Activated CD4-positive, alpha-beta T cell treated with anti-CD3 and anti-CD28 coated beads for 48 hours (primary cell): ENCODE results near the gene ARPIN.
A peak's percentile ranks its signal among the peaks of the same experiment; 100 is the strongest.
"Not testable (repeated sequence)": the region's sequence is repeated elsewhere in the genome, so short reads cannot be mapped to it uniquely, and the experiment has no call there.

ENCODE experiments used
- DNase-seq: peaks from one replicate; pipeline ENCODE4 v3.0.0-alpha.2; 2020

Gene ARPIN

GRCh38 chr15:89912674-89913396 lies at the start of gene ARPIN:
ARPIN (minus strand) TSS chr15:89912952; CDS start chr15:89912835, 117 bp downstream.
- DNase-seq, result peak; percentile 17

GRCh38 chr15:89958107-89958805 lies 45.5 kb upstream of the ARPIN start:
- DNase-seq, result no peak

- not testable (repeated sequence) for DNase-seq
These were observed 42.8 kb upstream of the ARPIN start for GRCh38 chr15:89955449-89955998.

GRCh38 chr15:89954541-89954940 lies 41.8 kb upstream of the ARPIN start:
- DNase-seq, result no peak

GRCh38 chr15:89948796-89949195 lies 36.0 kb upstream of the ARPIN start:
- no peak for DNase-seq

DNA sequence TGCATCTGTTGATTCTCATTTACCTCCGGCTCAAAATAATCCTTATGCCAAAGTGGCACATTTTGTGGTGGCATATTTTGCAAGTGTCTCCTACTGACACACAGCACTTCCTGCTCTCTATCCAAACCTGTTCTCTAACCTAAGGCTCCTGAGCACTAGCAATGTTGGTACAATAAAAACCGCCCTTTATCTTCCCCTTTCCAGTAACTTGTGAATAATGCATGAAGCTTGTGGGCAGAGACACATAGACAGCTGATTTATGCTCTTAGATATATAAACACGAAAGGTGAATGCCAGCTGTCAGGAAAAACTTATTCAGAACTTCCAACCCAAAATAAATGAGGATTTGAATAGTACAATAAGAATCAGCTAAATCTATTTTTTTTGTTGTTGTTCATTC lies 34.6 kb upstream of the ARPIN start:
- no peak for DNase-seq

DNA sequence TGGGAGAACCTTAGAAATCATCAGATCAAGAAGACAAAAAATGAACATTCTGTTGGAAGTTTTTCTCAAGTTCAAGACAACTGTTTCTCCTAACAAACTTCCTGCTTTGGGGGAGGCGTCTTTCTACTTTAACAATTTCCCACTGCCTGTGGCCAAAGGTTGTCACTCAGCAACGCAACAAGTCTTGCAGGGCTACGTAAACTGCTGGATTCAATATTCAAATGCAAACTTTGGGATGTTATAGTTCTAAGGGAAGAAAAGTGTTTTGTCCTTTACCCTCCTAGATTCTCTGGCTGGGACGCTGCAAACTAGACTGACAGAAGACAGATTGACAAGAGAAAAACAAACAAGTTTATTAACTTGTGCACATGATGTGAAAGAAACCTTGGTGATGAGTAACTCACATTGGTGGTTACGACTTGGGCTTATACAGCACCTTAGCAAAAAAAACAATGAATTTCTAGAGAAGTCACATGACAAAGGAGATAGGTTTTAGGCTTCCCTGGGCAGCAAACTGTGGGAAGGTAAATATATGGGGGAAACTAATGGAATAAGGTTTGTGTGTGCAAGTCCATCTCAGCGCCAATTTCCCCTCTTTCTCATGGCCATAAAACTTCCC lies 34.0 kb upstream of the ARPIN start:
- no peak for DNase-seq

DNA sequence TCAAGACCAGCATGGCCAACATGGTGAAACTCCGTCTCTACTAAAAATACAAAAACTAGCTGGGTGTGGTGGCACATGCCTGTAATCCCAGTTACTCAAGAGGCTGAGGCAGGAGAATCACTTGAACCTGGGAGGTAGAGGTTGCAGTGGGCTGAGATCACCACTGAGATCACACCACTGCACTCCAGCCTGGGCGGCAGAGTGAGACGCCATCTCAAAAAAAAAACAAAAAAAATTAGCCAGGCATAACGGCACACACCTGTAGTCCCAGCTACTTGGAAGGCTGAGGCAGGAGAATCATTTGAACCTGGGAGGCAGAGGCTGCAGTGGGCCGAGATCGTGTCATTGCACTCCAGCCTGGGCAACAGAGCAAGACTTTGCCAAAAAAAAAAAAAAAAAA lies 31.0 kb upstream of the ARPIN start:
- DNase-seq, result not testable (repeated sequence)

DNA sequence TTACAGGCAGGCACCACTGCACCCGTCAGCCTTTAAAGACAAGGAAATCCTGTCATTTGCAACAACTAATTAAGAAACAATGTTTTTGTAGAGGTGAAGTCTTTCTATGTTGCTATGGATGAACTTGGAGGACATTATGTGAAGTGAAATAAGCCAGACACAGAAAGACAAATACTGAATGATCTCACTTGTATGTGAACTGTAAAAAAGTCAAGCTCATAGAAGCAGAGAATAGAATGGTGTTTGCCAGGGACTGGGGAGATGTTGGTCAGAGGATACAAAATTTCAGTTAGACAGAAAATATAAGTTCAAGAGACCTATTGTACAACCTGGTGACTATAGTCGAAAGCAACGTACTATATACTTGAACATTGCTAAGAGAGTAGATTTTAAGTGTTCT lies 27.2 kb upstream of the ARPIN start:
- DNase-seq, result no peak

- not testable (repeated sequence) for DNase-seq
These were observed 26.6 kb upstream of the ARPIN start for GRCh38 chr15:89939377-89939776.

DNA sequence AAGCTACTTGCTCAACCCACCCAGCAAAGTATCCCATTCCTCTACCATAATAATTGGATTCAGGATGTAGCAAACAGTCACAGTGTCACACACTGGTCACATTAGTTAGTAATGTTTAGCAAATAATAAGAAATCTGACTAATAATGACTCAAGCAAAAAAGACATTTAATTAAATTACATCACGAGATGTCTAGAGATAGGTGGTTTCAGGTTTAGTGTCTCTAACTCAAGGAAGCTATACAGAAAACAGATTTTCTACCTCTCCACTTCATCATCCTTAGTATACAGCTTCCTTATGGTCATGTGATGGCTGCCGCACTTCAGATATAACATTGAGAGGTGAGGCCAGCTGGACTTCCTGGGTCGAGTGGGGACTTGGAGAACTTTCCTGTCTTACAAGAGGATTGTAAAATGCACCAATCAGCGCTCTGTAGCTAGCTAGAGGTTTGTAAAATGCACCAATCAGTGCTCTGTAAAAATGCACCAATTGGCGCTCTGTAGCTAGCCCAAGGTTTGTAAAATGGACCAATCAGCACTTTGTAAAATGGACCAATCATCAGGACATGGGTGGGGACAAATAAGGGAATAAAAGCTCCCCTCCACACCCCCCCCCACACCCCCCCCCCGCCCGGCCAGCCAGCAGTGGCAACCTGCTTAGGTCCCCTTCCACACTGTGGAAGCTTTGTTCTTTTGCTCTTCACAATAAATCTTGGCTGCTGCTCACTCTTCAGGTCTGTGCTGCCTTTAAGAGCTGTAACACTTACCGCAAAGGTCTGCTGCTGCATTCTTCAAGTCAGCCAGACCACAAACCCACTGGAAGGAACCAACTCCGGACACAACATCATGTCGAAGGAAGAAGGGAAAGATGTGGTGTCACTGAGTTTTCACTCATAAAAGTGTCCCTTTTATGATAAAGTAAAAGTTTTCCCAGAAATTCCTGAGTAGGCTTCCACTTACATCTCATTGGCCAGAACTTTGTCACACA lies 24.9 kb upstream of the ARPIN start:
- DNase-seq, result no peak

DNA sequence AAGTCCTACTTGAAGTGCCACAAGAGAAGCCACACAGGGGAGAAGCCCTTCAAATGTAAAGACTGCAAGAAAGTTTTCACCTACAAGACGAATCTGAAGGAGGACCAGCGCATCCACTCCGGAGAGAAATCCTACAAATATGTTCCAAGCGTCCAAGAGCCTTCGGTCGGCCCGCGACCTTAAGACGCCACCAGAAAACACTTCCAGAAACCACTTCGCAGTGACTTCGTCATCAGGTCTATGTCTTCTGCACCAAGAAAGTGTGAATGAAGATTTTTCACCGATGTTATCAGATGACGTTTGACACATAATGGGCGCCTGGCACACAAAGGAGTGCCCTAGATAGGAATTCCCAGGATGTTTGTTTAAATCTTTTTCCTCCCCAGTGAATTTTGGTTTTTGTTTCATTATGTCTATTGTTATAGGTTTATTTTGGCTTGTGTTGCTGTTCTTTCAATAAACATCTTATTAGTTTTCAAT lies 24.1 kb upstream of the ARPIN start:
- no peak for DNase-seq

- DNase-seq, result peak; percentile 18
These were observed 23.5 kb upstream of the ARPIN start for GRCh38 chr15:89936051-89936785.

DNA sequence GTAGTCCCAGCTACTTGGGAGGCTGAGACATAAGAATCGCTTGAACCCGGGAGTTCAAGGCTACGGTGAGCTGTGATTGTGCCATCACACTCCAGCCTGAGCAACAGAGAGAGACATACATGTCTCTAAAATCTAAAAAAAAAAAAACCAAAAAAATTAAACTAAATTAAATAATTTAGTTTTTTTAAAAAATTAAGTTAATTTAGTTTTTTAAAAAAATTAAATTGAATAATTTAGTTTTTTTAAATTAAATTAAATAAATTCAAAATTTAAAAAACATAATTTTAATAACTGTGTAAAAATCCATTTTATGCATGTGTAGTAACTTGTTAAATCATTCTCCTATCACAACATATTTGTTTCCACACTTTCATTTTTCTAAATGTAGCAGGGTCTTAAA lies 20.1 kb upstream of the ARPIN start:
- DNase-seq, result no peak

GRCh38 chr15:89928421-89928820 lies 15.7 kb upstream of the ARPIN start:
- DNase-seq, result no peak

- no peak for DNase-seq
These were observed 13.4 kb upstream of the ARPIN start for GRCh38 chr15:89926158-89926557.

DNA sequence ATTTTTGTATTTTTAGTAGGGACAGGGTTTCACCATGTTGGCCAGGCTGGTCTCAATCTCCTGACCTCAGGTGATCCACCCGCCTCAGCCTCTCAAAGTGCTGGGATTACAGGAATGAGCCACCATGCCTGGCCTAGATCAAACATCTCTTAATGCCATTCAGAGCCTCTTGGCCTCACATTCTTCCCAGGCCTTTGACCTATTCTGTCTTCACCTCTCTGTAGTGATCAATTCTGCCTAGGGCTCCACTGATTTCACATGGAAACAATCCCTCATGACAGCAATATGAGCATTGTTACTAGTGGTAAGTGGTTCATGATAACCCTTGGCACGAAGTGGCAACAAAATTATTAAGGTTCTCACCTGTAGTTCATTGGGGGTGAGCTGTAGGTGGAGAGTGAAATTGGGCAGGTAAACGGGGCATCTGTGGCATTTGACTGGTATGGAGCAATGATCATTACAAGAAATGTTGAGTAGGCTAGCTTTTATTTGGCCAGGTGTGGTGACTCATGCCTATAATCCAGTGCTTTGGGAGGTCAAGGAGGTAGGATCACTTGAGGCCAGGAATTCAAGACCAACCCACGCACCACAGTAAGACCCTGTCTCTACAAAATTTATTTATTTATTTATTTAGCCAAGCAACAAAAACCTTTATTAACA lies 4.8 kb upstream of the ARPIN start:
- no peak for DNase-seq

GRCh38 chr15:89916660-89917059 lies 3.9 kb upstream of the ARPIN start:
- no peak for DNase-seq

GRCh38 chr15:89912145-89912673 lies 543 bp downstream of the ARPIN start:
- DNase-seq, result no peak

DNA sequence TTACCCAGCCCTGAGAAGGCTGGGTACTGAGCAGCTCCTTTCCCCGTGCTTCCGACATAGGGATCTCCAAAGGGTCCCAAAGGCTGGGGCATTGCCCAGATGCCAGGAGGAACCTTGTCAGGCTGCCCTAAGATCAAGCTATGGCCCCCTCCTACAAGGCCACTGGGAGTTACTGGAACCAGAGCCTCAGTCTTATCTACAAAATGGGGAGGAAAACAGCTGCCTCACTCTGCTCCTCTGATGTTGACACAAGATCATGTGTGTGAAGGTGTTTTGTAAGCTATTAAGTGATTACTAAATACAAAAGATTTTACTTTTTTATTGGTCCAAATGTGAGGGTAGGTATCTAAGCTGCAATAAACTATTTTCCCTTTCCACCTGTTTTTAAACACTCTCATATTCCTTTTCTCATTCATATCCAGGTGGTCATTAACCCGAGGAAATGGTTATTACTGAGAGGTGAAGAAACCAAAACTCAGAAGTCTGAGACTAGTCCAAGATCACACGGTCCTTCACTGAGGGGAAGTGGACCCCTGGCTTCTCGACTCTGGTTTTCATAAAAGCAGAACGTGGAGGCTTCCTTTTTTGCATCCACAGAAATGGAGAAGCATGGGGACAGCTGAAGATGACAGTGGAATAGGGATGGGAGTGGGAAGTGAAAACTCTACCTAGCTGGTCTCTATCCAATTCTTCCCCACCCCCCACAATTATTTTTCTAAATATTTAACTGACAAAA lies 1.7 kb downstream of the ARPIN start:
- DNase-seq, result no peak
